ENCODE results near the gene CA10. TPM values are rescaled to one million over a fixed set of nuclear protein-coding genes. Genes with fewer than 3 reads are reported as not detected.

CA10 gene
- total and polyA plus RNA-seq, 9 of the 15 experiments (the other 6 are each of a cell fraction or from before 2014, with no cell fraction given) = not detected

DNA sequence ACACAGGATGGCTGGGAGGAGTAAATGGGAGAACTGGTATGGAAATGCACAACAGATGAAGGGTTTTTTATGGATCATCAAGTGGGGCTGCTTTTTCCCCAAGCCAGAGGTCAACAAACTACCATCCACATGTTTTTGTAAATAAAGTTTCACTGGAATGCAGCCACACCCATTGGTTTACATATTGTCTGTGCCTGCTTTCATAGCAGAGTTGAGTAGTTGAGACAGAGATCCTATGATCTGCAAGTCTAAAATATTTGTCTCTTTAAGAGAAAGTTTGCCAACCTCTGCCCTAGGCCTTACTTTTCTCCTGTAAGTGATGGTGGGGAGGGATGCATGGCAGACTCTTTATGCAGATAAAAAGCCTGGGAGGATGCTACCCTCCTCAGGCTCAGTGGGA, 341.4 kb downstream of the CA10 start:
- in situ Hi-C loops (cut with MboI) = no loop called here
- Histone ChIP-seq H3K36me3 (ENCODE audit: control insufficient read depth, insufficient read depth, low read length) (no peaks in the 10 kb centered on the region), H3K27me3 (ENCODE audit: control insufficient read depth in 2 of 2, insufficient read depth in 2 of 2, low read length in 2 of 2) (no peaks in the 10 kb centered on the region), H3K27ac (ENCODE audit: extremely low read depth, low read depth, low read length) (no peak overlapping the region), H3K9ac (ENCODE audit: insufficient read depth in 1 of 2, low read depth in 2 of 2, low read length in 2 of 2) (no peak overlapping the region), H3K4me1 (replicated peaks in 1 of 2; ENCODE audit: control insufficient read depth in 2 of 2, insufficient read depth in 2 of 2, low read length in 2 of 2) (no peaks in the 10 kb centered on the region), H3K9me3 (replicated peaks; ENCODE audit: control insufficient read depth, insufficient read depth, low read depth, low read length) (no peaks in the 10 kb centered on the region), H3K4me2 (ENCODE audit: insufficient read depth, low read length) (no peak overlapping the region), H3K9me1 (ENCODE audit: control insufficient read depth, insufficient read depth, low read length) (no peaks in the 10 kb centered on the region), H3K79me2 (ENCODE audit: control insufficient read depth, insufficient read depth, low read length) (no peaks in the 10 kb centered on the region), H3K4me3 (no peak overlapping the region), H2AFZ (ENCODE audit: low read depth, low read length) (no peak overlapping the region), H4K20me1 (replicated peaks; ENCODE audit: control insufficient read depth, insufficient read depth, low read length) (no peaks in the 10 kb centered on the region)
- DNase-seq (ENCODE audit: extremely low read depth in 1 of 4, low spot score in 3 of 4) (no peak), ATAC-seq (no peak), FAIRE-seq (no peak)
- TF ChIP-seq SMAD2 (IDR thresholded peaks at IDR 0.05; ENCODE audit: low read depth, low read length) = no peak
- TF ChIP-seq, protein P1, sequence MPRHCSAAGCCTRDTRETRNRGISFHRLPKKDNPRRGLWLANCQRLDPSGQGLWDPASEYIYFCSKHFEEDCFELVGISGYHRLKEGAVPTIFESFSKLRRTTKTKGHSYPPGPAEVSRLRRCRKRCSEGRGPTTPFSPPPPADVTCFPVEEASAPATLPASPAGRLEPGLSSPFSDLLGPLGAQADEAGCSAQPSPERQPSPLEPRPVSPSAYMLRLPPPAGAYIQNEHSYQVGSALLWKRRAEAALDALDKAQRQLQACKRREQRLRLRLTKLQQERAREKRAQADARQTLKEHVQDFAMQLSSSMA (CRISPR knock-in tag; IDR thresholded peaks at IDR 0.05) = no peak
- no peak for TF ChIP-seq FOXA1 (IDR thresholded peaks at IDR 0.05; ENCODE audit: borderline replicate concordance)
- TF ChIP-seq NR4A1 (CRISPR knock-in tag; IDR thresholded peaks at IDR 0.05) = no peak
- TF ChIP-seq NR4A1 (tag; IDR thresholded peaks at IDR 0.05) = no peak
- intact Hi-C loops (cut with micrococcal nuclease) = no loop called here
- no TSS peak for BruUV-seq (replicated peaks)
- ChIA-PET POLR2A (no interaction called here), CTCF (ENCODE audit: low intra/inter-chr PET ratio) (no interaction called here)

DNA sequence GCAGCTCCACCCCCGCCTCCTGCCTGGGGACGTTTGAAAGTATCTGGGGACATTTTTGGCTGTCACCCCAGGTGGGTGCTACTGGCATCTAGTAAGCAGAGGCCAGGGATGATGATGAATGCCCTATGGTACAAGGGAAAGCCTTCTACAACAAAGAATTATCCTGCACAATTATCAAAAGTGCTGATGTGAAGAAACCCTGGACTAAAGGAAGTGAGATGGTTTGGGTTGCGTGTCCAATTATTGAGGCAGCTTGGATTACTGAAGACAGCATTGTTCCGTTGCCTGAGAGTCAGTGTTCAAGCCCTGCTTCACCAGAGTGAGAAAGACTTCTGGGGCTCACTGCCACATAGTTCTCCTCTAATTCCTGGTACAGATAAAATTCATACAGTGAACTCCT, 343.4 kb downstream of the CA10 start:
- 0% methylated on average over 4 of the region's 4 CpGs for WGBS (ENCODE audit: insufficient coverage, low coverage, missing lambda C conversion rate)
- Histone ChIP-seq H3K27ac (ENCODE audit: extremely low read depth, low read depth, low read length) (no peak overlapping the region), H3K79me2 (ENCODE audit: control insufficient read depth, insufficient read depth, low read length) (no peaks in the 10 kb centered on the region), H3K27me3 (ENCODE audit: control insufficient read depth in 2 of 2, insufficient read depth in 2 of 2, low read length in 2 of 2) (no peaks in the 10 kb centered on the region), H4K20me1 (replicated peaks; ENCODE audit: control insufficient read depth, insufficient read depth, low read length) (no peaks in the 10 kb centered on the region), H3K4me2 (ENCODE audit: insufficient read depth, low read length) (no peak overlapping the region), H3K9ac (ENCODE audit: insufficient read depth in 1 of 2, low read depth in 2 of 2, low read length in 2 of 2) (no peak overlapping the region), H3K9me3 (replicated peaks; ENCODE audit: control insufficient read depth, insufficient read depth, low read depth, low read length) (no peaks in the 10 kb centered on the region), H3K36me3 (ENCODE audit: control insufficient read depth, insufficient read depth, low read length) (no peaks in the 10 kb centered on the region), H2AFZ (ENCODE audit: low read depth, low read length) (no peak overlapping the region), H3K4me3 (no peak overlapping the region), H3K9me1 (ENCODE audit: control insufficient read depth, insufficient read depth, low read length) (no peaks in the 10 kb centered on the region), H3K4me1 (replicated peaks in 1 of 2; ENCODE audit: control insufficient read depth in 2 of 2, insufficient read depth in 2 of 2, low read length in 2 of 2) (no peaks in the 10 kb centered on the region)
- in situ Hi-C loops (cut with MboI) (no loop called here), intact Hi-C loops (cut with micrococcal nuclease) (no loop called here)
- FAIRE-seq (no peak), DNase-seq (ENCODE audit: extremely low read depth in 1 of 4, low spot score in 3 of 4) (no peak), ATAC-seq (no peak)
- POLR2A ChIA-PET = no interaction called here
- CTCF ChIA-PET (ENCODE audit: low intra/inter-chr PET ratio) = no interaction called here
- BruUV-seq (replicated peaks) = no TSS peak
- TF ChIP-seq HDAC2 (IDR thresholded peaks at IDR 0.05) (no peak), KDM4B (IDR thresholded peaks at IDR 0.05; ENCODE audit: borderline replicate concordance in 2 of 2, low read depth in 1 of 2) (no peak)
- TF ChIP-seq, protein P2, sequence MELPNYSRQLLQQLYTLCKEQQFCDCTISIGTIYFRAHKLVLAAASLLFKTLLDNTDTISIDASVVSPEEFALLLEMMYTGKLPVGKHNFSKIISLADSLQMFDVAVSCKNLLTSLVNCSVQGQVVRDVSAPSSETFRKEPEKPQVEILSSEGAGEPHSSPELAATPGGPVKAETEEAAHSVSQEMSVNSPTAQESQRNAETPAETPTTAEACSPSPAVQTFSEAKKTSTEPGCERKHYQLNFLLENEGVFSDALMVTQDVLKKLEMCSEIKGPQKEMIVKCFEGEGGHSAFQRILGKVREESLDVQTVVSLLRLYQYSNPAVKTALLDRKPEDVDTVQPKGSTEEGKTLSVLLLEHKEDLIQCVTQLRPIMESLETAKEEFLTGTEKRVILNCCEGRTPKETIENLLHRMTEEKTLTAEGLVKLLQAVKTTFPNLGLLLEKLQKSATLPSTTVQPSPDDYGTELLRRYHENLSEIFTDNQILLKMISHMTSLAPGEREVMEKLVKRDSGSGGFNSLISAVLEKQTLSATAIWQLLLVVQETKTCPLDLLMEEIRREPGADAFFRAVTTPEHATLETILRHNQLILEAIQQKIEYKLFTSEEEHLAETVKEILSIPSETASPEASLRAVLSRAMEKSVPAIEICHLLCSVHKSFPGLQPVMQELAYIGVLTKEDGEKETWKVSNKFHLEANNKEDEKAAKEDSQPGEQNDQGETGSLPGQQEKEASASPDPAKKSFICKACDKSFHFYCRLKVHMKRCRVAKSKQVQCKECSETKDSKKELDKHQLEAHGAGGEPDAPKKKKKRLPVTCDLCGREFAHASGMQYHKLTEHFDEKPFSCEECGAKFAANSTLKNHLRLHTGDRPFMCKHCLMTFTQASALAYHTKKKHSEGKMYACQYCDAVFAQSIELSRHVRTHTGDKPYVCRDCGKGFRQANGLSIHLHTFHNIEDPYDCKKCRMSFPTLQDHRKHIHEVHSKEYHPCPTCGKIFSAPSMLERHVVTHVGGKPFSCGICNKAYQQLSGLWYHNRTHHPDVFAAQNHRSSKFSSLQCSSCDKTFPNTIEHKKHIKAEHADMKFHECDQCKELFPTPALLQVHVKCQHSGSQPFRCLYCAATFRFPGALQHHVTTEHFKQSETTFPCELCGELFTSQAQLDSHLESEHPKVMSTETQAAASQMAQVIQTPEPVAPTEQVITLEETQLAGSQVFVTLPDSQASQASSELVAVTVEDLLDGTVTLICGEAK (IDR thresholded peaks at IDR 0.05) = no peak
- TF ChIP-seq, protein P2 (CRISPR knock-in tag; IDR thresholded peaks at IDR 0.05) = no peak

Measured in K562 (cell line).